Measurements from ENCODE around the gene CEACAM5.
"Not testable (repeated sequence)": the region's sequence is repeated elsewhere in the genome, so short reads cannot be mapped to it uniquely, and the experiment has no call there.

- not testable (repeated sequence) for TF ChIP-seq ZNF580 (tag by site-specific recombination; IDR thresholded peaks at IDR 0.05); CTCF (tag by site-specific recombination; IDR thresholded peaks at IDR 0.05); ZNF292 (tag by site-specific recombination; IDR thresholded peaks at IDR 0.05; ENCODE audit: borderline replicate concordance, low read depth); ZNF214 (tag by site-specific recombination; IDR thresholded peaks at IDR 0.05; ENCODE audit: borderline replicate concordance); ZNF555 (tag by site-specific recombination; conservative IDR thresholded peaks at IDR 0.05); ZNF10 (tag by site-specific recombination; IDR thresholded peaks at IDR 0.05); ZNF274 (IDR thresholded peaks at IDR 0.05; ENCODE audit: low read length); ZNF274 (tag by site-specific recombination; IDR thresholded peaks at IDR 0.05; ENCODE audit: borderline replicate concordance); ZBTB20 (tag by site-specific recombination; IDR thresholded peaks at IDR 0.05); ZNF48 (tag by site-specific recombination; IDR thresholded peaks at IDR 0.05); ZNF184 (tag by site-specific recombination; IDR thresholded peaks at IDR 0.05); YY2 (tag by site-specific recombination; IDR thresholded peaks at IDR 0.05); ZNF548 (tag by site-specific recombination; IDR thresholded peaks at IDR 0.05); ATF2 (tag by site-specific recombination; IDR thresholded peaks at IDR 0.05; ENCODE audit: low read depth)
- TF ChIP-seq, protein P1, sequence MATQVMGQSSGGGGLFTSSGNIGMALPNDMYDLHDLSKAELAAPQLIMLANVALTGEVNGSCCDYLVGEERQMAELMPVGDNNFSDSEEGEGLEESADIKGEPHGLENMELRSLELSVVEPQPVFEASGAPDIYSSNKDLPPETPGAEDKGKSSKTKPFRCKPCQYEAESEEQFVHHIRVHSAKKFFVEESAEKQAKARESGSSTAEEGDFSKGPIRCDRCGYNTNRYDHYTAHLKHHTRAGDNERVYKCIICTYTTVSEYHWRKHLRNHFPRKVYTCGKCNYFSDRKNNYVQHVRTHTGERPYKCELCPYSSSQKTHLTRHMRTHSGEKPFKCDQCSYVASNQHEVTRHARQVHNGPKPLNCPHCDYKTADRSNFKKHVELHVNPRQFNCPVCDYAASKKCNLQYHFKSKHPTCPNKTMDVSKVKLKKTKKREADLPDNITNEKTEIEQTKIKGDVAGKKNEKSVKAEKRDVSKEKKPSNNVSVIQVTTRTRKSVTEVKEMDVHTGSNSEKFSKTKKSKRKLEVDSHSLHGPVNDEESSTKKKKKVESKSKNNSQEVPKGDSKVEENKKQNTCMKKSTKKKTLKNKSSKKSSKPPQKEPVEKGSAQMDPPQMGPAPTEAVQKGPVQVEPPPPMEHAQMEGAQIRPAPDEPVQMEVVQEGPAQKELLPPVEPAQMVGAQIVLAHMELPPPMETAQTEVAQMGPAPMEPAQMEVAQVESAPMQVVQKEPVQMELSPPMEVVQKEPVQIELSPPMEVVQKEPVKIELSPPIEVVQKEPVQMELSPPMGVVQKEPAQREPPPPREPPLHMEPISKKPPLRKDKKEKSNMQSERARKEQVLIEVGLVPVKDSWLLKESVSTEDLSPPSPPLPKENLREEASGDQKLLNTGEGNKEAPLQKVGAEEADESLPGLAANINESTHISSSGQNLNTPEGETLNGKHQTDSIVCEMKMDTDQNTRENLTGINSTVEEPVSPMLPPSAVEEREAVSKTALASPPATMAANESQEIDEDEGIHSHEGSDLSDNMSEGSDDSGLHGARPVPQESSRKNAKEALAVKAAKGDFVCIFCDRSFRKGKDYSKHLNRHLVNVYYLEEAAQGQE (tag by site-specific recombination; IDR thresholded peaks at IDR 0.05): not testable (repeated sequence)
Measured at GRCh38 chr19:41750248-41751134, 42.1 kb downstream of the CEACAM5 start.

Measured in HEK293 (cell line).